GM18861 (cell line): ENCODE measurements around the gene HLA-DRB1.
"Not testable (repeated sequence)": the region's sequence is repeated elsewhere in the genome, so short reads cannot be mapped to it uniquely, and the experiment has no call there.

ENCODE experiments used
- ATAC-seq: cut with Tn5 transposase; IDR thresholded peaks from one replicate; pipeline ENCODE4 v1.9.1; 2021; ENCODE audit not compliant: unreplicated experiment

Gene HLA-DRB1

GRCh38 chr6:32609731-32610640, 20.3 kb upstream of the HLA-DRB1 start:
- ATAC-seq = peak; percentile 76

DNA sequence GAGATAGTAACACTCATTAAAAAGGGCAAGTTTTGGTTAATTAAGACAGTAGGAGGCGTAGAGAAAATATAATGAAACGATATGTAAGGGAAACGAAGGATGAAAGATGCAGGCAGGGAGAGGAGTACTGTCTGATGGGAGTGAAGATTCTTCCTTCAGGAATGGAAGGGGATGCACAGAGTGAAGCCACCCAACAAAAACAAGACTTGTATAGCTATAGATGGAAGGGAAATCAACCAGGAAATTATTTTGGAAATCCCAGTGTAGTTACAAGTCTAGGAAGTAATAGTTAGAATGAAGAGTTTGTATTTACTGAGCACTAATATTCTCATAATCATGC, 19.7 kb upstream of the HLA-DRB1 start:
- ATAC-seq = no peak

DNA sequence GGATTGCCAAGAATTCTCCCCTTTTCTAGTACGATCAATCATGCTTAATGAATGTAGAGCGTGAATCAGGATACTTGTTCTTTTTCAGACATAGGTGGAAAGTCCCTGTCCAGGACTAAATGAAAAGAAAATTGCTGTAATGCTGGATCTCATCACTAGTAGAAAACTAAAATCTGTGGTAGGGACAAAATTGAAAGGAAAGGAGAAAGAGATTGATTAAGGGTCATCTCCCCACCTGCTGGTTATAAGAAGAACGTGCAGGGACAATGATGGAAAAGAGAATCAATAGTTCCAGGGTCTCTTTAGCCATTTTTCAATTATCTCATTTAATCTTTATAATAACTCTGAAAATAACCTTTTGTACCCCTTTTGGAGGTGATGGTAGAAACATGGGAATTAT, 18.7 kb upstream of the HLA-DRB1 start:
- no peak for ATAC-seq

- ATAC-seq = no peak
Measured at GRCh38 chr6:32607988-32608298, 18.3 kb upstream of the HLA-DRB1 start.

- no peak for ATAC-seq
Measured at GRCh38 chr6:32607263-32607987, 17.8 kb upstream of the HLA-DRB1 start.

GRCh38 chr6:32604434-32604877, 14.8 kb upstream of the HLA-DRB1 start:
- ATAC-seq = no peak

GRCh38 chr6:32603888-32604287, 14.2 kb upstream of the HLA-DRB1 start:
- ATAC-seq = no peak

DNA sequence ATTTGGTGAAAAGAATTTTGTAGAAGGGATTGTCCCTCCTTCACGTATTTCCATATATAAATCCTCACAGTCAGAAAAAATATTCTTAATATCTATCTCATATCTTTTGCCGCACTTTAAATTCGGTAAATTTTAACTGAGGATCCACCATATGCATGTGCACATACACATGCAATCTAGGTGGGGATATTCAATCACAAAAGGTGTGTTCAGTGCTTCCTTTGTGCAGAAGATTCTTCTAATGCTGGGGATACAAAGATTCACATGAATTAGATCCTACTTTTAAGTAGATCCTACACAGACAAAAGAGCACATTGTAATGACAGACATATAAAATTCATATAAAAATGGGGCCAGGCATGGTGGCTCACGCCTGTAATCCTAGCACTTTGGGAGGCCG, 13.6 kb upstream of the HLA-DRB1 start:
- no peak for ATAC-seq

- no peak for ATAC-seq
Measured at GRCh38 chr6:32602383-32602782, 12.7 kb upstream of the HLA-DRB1 start.

- no peak for ATAC-seq
Measured at GRCh38 chr6:32597024-32597423, 7.4 kb upstream of the HLA-DRB1 start.

GRCh38 chr6:32590713-32591112, 1.1 kb upstream of the HLA-DRB1 start:
- not testable (repeated sequence) for ATAC-seq

- no peak for ATAC-seq
Measured at GRCh38 chr6:32588156-32588555, 1.5 kb downstream of the HLA-DRB1 start.

GRCh38 chr6:32583527-32583898, 6.1 kb downstream of the HLA-DRB1 start:
- no peak for ATAC-seq

GRCh38 chr6:32581315-32582095, 8.1 kb downstream of the HLA-DRB1 start:
- ATAC-seq = no peak

DNA sequence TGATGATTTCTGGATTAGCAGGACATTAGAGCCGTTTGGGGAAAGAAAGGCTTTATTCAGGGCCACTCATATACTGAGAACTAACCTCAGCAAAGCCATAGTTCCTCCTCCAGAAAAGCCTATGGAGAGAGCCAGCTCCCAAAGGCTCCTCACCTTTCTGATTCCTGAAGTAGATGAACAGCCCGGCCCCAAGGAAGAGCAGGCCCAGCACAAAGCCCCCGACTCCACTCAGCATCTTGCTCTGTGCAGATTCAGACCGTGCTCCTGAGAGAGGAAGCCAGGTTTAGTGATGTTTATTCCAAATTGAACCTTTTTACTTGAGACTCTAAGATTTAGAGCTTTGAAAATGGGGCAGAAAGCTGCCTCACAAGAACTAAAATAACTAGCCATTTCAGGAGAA, 9.1 kb downstream of the HLA-DRB1 start:
- ATAC-seq = no peak

GRCh38 chr6:32578962-32579361, 10.7 kb downstream of the HLA-DRB1 start:
- no peak for ATAC-seq

DNA sequence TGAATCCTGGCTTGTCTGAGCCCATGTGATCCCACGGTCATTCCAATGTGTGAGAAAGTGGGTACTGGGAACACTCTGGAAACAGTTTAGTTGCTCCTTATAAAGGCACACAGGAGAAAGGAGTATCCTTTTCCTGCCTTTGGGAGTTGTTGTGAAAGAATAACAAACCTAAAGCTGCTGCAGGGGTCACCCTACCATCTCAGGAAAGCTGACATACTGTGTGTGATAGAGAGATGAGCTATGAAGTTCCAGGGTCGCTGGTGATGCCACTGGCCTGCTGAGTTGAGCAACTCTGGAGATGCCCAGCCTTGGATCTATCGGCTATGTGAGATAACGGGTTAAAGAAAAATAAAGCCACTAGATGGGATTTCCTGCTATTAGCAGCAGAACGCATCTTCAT, 12.2 kb downstream of the HLA-DRB1 start:
- not testable (repeated sequence) for ATAC-seq

DNA sequence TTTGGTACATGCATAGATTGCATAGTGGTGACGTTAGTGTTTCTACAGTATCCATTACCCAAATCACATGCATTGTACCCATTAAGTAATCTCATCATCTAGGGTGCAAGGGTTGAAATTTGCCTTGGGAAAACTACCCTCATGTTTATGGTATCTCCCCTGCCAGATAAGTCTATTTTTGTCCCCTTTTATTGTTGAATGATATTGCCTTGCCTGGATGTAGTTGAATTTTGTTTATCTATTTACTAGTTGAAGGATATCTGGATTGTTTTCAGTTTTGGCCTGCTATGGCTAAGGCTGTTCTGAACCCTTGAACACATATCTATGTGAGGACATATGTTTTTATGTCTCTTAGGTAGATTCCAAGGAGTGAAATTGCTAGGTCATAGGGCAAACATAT, 13.4 kb downstream of the HLA-DRB1 start:
- no peak for ATAC-seq

- no peak for ATAC-seq
Measured at GRCh38 chr6:32570363-32570905, 19.2 kb downstream of the HLA-DRB1 start.

GRCh38 chr6:32568561-32568960, 21.1 kb downstream of the HLA-DRB1 start:
- ATAC-seq = no peak

DNA sequence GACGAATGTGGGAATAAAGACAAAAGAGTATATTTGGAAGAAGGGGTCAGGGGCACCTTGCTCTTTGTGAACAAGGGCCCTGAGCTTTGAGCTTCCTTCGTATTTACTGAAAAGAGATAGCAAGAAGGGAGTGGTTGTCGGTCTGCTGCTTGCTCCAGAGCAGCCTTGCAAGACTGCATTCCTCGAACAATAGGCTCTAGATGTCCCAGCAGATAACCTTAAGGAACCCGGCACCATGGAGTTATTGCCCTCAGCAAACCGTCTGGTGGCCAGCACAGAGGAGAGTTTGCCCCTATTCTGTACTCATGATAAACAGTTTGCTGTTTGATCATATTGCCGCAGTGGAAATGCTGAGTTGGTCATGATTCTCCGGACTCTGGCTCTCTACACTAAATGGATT, 22.7 kb downstream of the HLA-DRB1 start:
- no peak for ATAC-seq
